NCI-H128 (cell line): ENCODE data around the gene ZMIZ1.
"Not testable (repeated sequence)": the region's sequence is repeated elsewhere in the genome, so short reads cannot be mapped to it uniquely, and the experiment has no call there.

Source experiments
- DNase-seq: peaks from one replicate; lab custom pipeline; 2025; ENCODE audit not compliant: unreplicated experiment; lab: John Stamatoyannopoulos, UW

The ZMIZ1 gene

DNA sequence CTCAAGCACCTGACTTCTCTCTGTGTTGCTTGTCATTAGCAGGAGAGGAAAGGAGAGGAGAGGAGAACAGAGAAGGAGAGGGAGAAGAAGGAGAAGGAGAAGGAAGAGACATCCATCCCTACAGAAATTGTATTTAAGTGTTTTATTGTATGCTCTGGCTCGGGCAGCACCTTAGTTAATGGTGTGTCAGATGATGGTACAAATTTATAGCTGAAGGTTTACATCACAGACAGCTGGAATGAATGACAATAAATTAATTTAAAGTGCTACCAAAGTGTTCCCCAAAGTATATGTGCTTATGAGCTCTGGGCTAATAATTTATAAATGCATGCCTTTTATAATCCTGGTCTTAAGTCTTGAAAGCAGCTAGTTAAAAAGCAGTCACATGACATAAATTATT lies 38.1 kb upstream of the ZMIZ1 start:
- no peak for DNase-seq

DNA sequence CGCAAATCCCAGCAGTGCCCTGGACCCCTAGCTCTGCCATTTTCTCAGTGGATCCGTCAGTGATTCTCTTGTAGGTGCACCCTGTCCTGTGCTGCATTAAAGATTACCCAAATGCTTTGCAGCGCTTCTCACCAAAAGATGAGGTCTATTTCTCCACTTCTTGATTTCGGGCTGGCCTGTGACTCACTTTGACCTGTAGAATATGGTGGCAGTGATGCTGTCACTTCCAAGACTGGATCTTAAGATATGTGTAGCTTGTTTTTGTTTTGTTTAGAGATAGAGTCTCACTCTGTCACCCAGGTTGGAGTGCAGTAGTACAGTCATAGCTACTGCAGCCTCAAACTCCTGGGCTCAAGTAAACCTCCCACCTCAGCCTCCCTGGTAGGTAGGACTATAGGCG lies 37.0 kb upstream of the ZMIZ1 start:
- DNase-seq, result no peak

GRCh38 chr10:79034271-79034876 lies 34.4 kb upstream of the ZMIZ1 start:
- no peak for DNase-seq

DNA sequence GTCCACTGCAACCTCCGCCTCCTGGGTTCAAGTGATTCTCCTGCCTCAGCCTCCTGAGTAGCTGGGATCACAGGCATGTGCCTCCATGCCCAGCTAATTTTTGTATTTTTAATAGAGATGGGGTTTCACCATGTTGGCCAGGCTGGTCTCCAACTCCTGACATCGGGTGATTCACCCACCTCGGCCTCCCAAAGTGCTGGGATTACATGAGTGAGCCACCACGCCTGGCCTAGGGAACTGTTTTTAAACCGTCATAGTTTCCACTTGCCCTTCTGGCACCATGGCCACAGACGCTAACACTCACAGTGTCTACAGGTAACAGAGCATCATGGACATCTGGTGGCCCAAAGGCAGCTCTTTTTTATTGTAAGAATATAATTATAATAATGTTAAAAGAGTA lies 32.4 kb upstream of the ZMIZ1 start:
- DNase-seq, result not testable (repeated sequence)

- no peak for DNase-seq
These were observed 30.5 kb upstream of the ZMIZ1 start for GRCh38 chr10:79038104-79038840.

DNA sequence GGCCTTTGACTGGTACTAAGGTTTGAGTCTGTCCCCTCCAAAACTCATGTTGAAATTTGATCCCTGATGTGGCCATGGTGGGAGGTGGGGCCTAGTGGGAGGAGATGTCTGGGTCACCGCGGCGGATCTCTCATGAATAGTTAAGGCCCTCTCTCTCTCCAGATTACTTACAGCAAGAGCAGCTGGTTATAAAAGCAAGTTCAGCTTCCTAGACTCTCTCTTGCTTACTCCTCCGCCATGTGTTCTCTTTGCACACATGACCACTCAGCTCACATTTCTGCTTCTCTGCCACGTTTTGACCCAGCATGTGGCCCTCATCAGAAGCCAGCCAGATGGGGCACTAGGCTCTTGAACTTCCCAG lies 29.9 kb upstream of the ZMIZ1 start:
- DNase-seq, result no peak

GRCh38 chr10:79042639-79043411 lies 25.9 kb upstream of the ZMIZ1 start:
- DNase-seq, result no peak

- DNase-seq, result no peak
These were observed 24.6 kb upstream of the ZMIZ1 start for GRCh38 chr10:79044036-79044632.

DNA sequence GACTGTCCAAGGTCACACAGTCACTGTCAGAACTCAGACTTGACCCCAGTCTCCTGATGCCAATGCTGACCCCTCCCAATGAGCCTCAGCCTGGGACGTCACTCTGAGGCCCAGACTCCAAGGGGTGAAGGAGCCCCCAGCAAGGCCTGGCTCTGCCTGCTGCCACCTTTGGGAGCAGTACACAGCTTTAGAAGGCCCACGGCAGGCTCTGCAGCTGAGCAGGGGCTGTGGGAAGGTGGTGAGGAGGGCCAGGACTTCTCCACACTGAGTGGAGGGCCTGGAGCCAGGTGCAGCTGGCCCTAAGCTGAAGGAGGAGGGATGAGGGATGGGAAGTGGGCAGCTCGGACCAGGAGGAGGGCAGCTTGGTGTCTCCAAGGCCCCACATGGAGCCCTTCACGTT lies 23.9 kb upstream of the ZMIZ1 start:
- no peak for DNase-seq

DNA sequence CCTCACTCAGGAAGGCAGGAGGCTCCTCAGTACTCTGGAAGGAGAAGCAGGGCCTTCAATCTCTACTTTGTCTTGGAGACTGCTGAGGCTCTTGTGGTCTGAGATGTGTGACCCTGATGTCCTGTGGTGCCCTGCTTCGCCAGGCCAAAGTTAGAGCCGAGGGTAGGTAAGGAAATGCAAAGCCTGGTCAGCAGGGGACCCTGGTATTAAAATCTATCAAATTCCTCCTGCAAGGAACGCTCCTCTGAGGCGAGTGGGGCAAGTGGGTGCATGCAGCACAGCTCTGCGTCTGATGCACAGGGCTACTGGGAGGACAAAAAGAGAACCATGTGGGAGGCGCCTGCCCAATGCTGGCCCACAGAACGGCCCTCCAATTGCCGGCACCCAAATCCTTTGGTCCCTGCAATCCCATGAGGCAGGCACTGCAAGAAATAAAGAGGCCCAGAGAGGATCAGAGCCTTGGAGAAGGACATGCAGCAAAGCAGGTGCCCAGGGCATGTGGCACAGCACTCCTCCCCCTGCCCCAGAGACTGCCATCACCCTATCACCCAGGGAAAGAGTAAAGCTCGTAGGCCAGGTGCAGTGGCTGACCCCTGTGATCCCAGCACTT lies 23.1 kb upstream of the ZMIZ1 start:
- no peak for DNase-seq

DNA sequence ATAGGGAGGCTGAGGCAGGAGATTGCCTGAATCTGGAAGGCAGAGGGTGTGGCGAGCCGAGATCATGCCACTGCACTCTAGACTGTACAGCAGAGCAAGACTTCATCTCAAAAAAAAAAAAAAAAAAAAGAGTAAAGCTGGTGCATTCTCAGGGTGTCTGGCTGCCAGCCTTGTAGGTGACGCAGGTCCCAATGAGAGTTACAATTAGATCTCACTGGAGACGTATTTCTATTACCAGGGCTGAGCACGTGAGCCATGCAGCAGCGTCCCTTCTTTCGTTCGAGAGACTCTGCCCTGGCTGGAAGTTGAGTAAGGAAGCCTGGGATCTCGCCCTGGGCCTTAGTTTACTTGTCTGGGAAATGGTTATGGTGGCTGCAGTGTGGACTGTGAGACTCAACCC lies 22.4 kb upstream of the ZMIZ1 start:
- no peak for DNase-seq

GRCh38 chr10:79046741-79047583 lies 21.8 kb upstream of the ZMIZ1 start:
- DNase-seq, result no peak

DNA sequence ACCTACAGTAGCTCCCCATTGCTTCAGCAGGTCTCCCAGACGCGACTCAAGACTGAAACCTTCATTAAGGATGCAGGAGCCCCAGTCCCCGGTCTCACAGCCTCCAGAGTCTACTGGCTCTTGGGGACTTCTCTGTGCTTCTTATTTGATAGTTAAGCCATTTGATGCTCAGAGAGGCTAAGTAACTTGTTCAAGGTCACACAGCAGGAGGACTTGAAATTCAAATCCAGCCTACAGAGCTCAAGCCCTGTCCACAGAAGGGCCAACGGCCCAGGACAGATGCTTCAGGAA lies 21.2 kb upstream of the ZMIZ1 start:
- no peak for DNase-seq

GRCh38 chr10:79047875-79048638 lies 20.7 kb upstream of the ZMIZ1 start:
- DNase-seq, result no peak

DNA sequence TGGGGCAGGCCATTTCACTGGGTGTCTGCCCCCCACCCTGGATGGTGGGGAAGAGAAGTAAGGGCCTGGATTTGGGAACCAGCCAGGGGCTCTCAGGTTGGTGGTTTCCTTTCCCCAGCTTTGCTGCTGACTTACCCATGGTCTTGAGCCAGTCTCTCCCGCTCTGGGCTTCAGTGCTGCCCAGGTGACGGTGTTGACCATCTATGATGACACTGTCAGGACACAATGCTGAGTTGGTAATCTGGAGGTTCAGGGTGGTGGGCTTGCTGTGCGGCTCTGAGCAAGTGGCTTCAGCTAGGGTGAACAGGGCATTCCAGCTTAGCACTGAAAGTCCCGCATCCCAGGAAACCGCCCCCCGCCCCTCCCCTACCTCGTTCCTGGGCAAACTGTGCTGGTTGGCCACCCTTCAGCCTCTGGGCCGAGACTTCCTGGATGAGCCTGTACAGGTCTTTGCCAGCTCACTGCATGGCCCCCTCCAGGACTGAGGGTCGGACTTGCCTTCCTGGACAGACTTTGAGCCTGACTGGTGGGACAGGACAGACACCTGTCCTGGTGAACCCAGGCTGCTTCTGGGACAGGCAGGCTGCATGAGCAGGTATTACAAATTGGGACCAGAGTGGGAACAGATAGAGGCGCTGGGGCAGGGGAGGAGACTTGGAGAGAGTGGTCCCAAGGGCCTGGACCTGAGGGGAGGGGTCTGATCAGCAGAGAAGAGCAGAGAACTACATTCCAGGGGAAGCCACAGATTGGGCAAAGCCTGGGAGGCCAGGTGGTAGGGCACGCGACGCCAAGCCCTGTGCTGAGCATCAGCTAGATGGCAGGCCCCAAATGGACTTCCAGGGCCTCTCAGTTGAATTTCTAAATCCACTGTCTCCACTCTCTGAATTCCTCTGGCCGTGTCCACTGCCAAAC lies 19.9 kb upstream of the ZMIZ1 start:
- no peak for DNase-seq

- no peak for DNase-seq
These were observed 18.6 kb upstream of the ZMIZ1 start for GRCh38 chr10:79049931-79050895.

DNA sequence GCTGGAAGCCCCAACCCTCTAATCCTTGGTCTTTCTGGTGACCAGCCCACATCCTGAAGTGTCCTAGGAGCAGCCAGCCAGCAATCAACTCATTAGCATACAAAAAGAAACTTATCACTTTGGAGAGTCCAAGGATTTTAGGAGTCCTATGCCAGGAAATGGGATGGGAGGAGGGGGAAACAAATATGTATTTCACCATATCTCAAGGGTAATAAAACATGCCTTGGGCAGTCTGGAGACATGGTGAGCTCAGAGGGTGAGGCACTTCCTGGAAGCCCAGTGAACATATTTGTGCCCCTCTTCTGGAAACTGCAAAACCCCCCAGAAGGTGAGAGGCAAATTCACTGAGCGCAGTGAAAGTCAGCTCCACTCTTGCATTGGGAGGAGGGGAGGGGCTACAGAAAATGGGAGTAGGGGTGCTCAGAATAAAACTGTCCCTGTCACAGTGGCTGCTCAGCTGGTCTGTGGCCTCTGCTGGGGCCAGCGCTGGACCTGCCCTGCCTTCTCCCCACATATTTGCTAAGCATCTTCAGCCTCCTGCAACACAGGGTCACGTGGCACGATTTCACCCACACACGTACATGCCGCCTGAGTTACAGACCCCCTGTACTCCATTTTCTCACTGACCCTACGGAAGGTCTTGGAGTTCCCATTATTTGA lies 17.7 kb upstream of the ZMIZ1 start:
- DNase-seq, result no peak
